Activated CD4-positive, alpha-beta T cell treated with anti-CD3 and anti-CD28 coated beads, Interleukin-2, amount 50 U/mL, for 1 hour (primary cell): ENCODE data around the gene CPO.
"Not testable (repeated sequence)": the region's sequence is repeated elsewhere in the genome, so short reads cannot be mapped to it uniquely, and the experiment has no call there.

Experiments
- DNase-seq: peaks from one replicate; pipeline ENCODE4 v3.0.0-alpha.2; 2020

Gene CPO

DNA sequence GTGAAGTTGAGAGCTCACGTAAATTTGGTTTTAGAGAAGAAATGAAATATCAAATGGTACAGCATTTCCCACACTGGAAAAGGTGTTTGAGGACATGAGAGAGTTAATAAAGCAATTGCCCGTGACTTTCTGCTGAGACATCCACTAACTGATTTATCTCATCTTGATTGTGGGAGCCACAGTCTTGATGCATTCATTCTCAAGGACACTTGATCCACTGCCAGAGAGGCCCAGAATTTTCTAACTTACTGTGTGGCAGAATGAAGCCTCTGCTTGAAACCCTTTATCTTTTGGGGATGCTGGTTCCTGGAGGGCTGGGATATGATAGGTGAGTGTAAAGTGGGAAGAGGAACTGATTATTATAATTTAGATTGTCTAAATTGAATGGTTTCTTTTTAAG is at the start of gene CPO:
CPO (plus strand) TSS at position 179 of the 400 bp plus-strand sequence; CDS start at position 261, 82 bp downstream.
- DNase-seq: no peak

GRCh38 chr2:206890179-206890578 is 49.1 kb upstream of the CPO start:
- DNase-seq: no peak

DNA sequence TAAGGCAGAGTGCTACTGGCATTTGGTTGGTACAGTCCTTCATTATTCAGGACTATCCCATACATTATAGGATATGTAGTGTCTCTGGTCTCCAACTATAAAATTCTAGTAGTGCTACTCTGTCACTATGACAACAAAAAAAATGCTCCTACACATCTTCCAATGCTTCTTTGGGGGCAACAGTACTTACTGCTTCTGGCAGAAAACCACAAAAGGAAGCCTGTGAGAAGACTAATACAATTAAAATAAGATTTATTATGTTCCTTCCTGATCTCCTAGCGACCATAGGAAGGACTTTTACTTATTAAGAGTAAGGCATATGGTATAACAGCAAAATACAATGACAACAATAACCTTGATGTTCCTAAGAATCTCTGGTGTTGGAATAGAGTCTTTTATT is 48.4 kb upstream of the CPO start:
- no peak for DNase-seq

DNA sequence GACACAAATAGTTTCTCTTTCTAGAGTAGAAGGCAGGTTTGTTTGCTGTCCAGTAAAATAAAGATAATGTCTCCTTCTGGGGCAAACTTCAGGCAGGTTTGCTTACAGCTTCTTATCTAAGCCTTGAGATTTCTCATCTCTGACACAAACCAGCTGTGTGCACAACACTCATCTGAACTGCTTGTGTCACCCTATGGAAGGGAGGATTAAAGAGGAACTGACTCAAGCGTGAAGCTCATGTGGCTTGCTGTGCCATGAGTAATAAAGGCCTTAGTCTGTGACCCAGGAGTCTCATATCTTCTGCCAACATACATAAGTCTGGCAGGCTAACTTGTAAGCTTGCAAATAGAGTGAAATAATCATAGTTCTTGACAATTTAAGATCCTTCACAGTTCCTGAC is 24.2 kb upstream of the CPO start:
- no peak for DNase-seq

DNA sequence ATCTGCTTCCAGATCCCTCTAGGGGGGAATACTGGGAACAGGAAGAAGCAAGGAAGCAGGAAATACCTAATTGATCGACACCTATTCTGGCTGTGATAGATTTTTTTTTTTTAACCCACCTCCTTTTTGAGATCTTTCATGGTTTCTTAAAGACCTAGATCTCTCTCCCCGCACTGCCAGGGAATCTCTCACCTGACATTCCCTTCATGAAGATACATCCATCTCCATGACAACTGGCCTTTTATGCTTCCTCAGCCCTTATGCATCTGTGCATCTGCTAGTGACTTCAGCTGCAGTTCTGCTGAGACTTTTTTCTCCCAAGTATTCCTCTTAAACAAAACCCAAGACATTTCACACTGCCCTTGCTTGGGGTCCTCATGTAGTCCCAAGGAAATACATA is 21.1 kb upstream of the CPO start:
- DNase-seq: no peak

DNA sequence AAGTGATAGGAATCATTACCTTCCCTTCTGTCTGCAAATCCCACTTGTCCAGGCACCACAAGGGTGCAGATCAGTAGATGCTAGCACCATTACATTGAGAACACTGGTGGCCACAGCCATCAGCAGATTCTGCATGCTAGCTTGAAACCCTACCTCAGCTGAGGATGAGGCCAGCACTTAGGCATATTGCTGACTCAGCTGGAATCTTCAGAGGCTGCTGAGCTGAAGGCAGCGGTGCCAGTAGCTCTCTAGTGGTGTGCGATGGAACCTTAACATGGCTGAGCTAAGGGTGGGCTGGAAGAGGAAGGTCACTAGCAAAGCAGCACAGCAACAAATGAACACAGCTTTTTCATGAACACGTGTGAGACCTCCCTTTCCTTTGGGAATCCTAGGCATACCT is 19.0 kb upstream of the CPO start:
- no peak for DNase-seq

DNA sequence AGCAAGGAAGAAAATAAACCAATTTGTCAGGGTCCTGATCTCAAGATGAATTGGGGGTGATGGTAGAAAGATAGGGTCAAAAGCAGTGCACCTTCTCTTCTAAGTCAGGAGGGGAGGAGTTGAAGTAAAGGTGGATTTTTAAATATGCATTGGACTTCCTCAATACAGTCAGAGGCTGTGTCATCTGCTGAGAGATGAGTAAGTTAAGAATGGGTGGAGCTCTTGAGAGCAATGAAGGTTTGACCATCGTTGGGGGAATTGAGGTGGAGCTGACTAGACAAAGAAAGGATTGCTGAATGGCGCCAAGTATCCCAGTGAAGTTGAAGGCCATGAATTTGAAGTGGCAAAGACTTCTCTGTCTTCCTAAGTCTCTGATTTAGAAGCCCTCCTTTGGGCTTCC is 18.4 kb upstream of the CPO start:
- DNase-seq: no peak

DNA sequence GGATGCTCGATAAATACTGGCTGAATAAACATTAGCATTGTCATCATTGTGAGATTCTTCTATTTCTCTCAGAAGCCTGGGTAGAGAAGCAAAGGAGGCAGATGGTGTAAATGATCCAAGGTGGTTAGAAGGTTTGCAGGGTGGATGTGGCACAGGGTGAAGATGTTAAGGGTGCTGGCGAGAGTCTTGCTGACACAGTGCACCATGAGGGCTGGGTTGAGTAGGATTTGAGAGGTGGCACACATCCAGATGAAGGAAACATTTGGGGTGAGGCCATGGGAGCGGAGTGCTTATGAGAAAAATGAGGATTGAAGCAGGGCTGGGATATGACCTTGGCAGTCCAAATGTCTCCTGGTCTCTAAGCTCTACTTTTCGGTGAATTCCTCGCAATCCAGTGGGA is 17.8 kb upstream of the CPO start:
- no peak for DNase-seq

DNA sequence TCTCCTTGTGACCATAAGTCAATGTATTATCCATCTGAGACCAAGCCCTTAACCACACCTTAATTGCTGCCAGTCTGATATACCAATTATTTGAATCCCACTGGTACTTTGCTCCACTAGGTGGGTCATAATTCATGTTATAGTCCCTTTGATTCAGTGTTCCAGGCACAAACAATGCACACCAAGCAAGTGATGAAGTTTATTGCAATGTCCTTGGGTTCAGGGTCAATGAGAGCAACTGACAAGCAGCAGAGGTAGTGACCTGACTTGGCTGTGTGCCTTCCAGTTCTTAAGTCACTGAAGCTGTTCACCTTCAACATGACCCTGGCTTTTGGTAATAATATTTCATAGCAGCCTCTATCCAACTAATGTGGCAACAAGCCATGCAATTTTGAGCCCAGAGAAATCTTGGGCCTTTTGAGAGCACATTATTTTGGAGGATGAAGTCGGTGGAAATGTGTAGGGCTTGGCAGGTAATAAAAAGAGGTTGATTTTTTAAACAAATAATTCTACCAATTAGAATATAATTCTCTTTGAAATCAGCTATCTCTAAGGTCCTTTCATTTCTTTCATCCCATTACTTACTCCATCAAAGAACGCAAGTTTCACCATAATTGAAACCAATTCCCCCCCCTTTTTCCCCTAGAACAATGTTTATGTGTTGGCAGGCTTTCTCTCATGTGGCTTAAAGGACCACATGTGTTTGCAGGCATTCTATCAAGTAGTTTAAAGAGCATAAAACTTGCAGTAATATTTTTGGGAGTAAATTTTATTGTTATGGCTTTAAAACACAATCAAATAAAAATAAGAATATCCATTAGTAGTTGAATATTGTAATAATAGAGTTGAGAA is 3.1 kb upstream of the CPO start:
- DNase-seq: no peak

DNA sequence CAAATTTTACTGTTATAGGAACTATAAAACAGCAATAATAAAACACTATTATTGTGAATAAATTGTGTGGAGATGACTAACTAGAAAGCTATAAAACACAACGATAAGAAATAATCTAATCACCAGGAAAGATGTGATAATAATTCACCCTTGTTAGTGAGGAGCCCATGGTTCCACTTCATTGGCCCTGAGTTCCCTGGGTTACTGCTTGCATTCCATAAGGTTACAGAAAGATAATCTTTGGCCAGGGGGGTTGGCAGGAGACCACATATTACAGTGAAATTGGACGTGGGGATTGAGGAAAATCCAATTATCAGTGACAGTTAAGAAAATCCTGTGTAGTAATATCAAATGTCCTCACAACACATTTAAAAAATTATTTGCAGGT is 2.5 kb upstream of the CPO start:
- DNase-seq: no peak

DNA sequence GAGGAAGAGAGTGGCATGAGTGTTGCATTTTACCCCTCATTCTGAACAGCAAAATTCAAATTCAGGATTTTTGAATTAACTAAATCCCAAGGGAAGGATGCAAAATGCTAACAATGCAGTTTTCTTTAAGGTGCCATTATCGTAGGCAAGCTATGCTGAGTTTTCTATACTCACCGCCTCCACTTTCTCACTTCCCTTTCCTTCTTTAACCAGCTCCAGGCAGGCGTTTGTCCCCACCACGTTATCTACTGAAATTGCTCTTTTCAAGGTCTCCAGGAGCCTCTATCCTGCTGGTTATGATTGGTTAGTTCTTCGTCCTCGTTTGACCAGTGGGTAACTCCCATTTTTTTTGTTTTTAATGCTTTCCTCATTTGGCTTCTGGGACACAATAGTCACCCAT is 1.8 kb upstream of the CPO start:
- no peak for DNase-seq

- no peak for DNase-seq
These were observed 1.2 kb downstream of the CPO start for GRCh38 chr2:206940546-206940945.

DNA sequence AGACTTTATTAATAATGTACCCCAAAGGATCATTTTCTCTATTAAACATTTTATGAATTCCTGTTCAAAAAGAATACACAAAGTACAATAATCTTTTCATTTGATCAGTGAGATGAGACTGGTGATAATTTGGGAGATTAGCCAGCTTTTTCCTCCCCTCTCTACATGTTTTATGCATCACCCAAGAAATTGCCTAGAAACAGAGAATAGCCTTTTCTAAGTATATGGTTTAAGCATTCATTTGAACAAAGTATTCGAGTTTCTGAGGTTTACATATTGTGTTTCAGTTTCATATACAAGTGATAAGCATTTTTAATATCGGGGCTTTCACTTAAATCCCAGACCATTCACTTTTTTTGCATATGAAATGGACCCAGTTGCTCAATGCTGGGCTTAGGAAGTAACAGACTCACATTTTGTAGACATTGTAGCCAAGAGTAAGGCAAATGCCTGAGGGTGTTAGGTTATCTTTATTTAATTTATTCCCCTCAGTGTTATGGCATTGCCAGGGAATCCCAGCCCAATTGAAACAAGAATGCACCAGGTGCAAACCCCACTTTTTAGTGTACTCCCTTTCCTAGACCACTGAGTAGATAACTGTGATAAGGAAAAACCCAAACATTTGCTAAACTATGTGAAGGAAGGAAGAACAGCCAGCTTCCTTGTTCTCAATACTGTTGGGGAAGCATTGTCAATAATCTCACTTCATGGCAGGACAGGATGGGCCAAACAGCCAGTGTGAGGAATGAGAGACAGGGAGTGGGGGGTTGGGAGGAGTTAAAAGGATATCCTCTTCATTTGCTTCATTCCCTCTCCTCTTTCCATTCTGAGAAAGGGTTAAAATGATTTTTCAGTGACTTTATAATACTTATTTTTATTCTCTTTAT is 3.5 kb downstream of the CPO start:
- no peak for DNase-seq

- DNase-seq: not testable (repeated sequence)
These were observed 14.1 kb downstream of the CPO start for GRCh38 chr2:206953404-206953803.

- DNase-seq: no peak
These were observed 15.9 kb downstream of the CPO start for GRCh38 chr2:206955253-206955652.

DNA sequence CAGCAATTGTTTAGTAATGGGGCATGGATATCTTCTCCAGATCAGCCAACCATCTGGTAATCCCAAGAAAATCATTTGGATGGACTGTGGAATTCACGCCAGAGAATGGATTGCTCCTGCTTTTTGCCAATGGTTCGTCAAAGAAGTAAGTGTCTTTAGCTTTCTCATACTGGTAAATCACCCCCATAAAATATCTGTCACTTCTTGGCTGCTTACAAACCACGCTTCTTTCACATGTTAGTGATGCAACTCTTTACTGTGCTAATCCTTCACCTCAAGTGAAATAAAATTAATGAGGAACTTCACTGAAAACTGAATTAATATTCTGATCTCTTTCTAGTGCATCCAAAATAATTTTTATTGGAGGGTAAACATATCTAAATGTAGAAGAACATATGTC is 18.9 kb downstream of the CPO start:
- DNase-seq: no peak

DNA sequence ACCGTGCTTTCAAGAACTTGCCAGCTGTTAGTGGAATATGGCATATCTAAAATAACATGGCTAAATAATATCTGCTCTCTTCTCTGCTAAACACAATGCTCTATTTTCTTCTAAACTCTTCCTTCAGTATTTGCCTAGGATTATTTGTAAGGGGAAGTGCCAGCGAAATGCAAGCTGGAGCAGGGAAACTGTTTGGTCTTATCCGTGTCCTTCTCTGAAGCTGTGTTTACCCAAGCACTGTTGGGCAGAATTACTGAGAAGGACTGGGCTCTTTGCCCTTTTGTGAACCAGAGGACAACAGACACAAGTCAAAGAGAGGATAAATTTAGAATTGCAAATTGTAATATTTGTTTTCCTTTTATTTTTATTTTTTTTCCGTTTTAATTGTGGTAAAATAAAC is 23.6 kb downstream of the CPO start:
- DNase-seq: no peak

GRCh38 chr2:206968134-206969086 is 29.1 kb downstream of the CPO start:
- DNase-seq: no peak

- DNase-seq: no peak
These were observed 29.9 kb downstream of the CPO start for GRCh38 chr2:206969192-206969591.

DNA sequence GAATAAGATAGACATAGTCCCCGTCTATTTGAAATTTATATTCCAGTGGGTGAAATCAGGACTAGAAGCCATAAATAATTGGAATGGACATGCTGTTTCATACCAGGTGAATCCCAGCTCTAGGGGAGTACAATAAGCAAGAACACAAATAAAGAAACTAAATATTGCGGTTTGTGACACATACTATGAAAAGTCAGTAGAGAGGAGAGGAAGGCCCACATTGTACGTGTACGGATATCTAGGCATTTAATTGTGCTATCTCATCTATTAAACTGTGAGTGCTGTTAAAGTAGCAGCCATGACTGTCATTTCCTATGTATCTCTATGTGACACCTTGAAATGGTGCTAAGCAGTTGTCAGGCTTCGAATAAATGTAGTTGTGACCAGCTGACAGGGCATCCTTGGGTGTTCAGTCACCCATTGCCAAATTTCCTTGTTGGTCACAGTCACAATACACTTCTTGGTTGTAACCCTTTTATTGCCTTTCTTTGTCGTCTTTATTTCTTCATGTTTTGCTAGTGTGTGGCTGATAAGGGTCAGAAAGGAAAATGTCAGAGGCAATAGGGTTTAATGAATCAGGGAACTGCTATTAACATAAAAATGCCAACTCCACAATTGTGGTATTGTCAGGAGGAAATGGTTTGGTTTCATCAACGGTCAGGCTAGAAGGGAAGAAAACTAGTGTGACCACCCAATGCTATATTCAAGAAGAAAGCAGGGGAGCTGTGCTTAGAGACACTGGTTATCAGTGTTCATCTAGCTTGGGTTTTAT is 31.5 kb downstream of the CPO start:
- DNase-seq: no peak

DNA sequence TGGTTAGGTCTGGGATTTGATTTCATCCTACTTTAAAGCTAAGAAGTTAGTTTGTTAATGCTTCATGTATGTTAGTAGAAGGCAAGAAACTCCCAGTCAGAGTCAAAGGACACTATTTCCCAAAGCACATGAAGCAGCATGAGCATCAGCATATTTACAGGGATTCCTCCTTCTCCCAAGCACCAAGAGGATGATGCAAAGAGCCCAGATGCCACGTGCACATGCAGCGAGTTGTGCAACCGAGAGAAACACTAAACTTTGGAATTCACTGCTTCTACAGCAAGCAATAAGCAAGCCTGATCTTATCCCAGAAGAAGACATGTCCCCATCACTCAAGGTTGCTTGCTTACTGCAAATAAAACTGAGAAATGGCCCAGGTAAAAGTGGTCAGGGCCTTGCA is 32.5 kb downstream of the CPO start:
- no peak for DNase-seq

DNA sequence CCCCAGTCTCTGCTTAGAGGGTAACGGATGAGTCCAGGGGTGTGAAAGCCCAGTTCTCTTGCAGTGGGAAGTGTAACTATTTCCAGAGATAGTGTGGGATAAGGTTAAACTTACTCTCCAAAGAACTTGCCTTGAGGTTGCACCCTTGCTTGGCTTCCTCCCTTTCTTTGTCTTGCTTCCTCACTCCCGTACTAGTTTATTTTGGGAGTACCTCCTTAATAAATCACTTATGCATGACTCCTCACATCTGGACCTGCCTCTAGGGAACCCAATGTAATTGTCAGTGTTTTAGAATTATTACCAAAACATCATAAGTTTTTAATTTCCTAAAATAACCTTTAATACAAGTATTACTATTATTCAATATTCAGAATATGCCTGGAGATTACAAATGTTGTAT is 35.2 kb downstream of the CPO start:
- no peak for DNase-seq
